HG03378 (cell line): Measurements from ENCODE around the gene LDHD.

Source experiments
- ATAC-seq: cut with Tn5 transposase; IDR thresholded peaks from one replicate; pipeline ENCODE4 v1.9.1; 2021; ENCODE audit warnings: mild to moderate bottlenecking, moderate library complexity; ENCODE audit not compliant: unreplicated experiment

LDHD gene

GRCh38 chr16:75064403-75065148, 52.0 kb downstream of the LDHD start:
- ATAC-seq = no peak

DNA sequence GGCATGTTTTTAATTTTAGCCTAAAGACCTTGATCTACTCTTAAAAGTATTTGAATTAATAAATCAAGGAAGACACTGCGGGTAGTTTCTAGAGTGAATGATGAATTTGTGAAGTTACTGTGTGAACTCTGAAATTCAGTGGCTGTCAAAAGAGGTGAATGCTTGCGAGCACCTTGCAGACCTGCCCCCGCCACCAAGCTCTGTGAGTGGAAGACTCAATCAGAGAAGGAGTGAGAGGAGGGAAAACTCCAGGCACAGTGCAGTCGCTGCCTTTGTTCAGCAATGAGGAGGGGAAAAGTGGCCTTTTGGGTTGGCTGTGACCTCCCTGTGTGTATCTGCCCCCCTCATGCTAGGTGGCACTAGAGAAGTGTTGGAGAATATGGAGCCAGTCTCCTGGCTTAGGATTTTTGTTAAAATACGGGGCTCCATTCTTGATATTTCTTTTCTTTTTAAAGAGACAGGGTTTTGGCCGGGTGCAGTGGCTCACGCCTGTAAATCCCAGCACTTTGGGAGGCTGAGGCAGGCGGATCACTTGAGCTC, 53.0 kb downstream of the LDHD start:
- no peak for ATAC-seq

DNA sequence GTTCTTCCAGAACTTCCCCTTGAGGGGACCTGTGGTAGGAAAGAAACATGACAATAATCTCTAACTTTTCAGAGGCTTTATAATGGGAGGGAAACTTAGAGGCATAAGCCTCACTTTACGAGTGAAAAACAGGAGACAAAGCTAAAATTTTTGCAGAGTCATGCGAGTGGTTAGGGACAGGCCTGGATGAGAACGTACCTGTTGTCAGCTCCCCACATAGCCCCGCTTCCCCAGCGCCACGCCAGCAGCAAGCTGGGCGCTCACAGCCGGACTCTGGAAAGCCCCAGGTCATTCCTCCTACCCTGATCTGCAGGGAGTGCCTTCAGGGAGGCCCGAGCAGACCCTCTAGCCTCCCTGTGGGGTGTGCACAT, 53.6 kb downstream of the LDHD start:
- ATAC-seq = no peak

GRCh38 chr16:75062135-75062975, 54.2 kb downstream of the LDHD start:
- ATAC-seq = no peak
